K562 (cell line): ENCODE measurements around the gene SLC6A9. TPM values are rescaled to one million over a fixed set of nuclear protein-coding genes. Genes with fewer than 3 reads are reported as not detected.

Source experiments
- ATAC-seq: fragments of 200-7000 bp; cut with Tn5 transposase; 3 replicates; pipeline ENCODE4 v1.9.1; 2020; ENCODE audit warnings: moderate library complexity
- BruUV-seq: library from RNA; stranded (reverse); fragments of 400-500 nt; replicated peaks from 2 replicates; lab custom pipeline; 2021; lab: Mats Ljungman, UMichigan
- CTCF ChIA-PET: fragments of 300-600 bp; formaldehyde crosslinking; extraction: SDS; loops from one replicate; lab custom pipeline; 2021; ENCODE audit warnings: low intra/inter-chr PET ratio; lab: Yijun Ruan, JAX
- POLR2A ChIA-PET: fragments of 300-600, 350-650 bp; sonication (Branson Sonifier 250); formaldehyde crosslinking; extraction: SDS; loops from one replicate; lab custom pipeline; 2021; ENCODE audit warnings: antibody characterized with exemption, inconsistent platforms; lab: Yijun Ruan, JAX
- DNase-seq, 4 experiments: peaks; one replicate each; pipeline versions ENCODE4 v3.0.0 to v3.0.0-alpha.2; 2011 to 2018; ENCODE audit warnings: low spot score in 3 of 4, mixed read lengths in 3 of 4; ENCODE audit errors: extremely low read depth in 1 of 4
- FAIRE-seq: peaks from 2 replicates; lab custom pipeline; 2011; peaks lifted over from hg19 to GRCh38; lab: Jason Lieb, UNC
- H2AFZ ChIP-seq: 2 replicates; pipeline ENCODE4 v1.6.0; 2011; ENCODE audit warnings: low read depth, low read length, control low read depth, inconsistent platforms
- H3K27ac ChIP-seq: fragments of 200-600 bp; 3 replicates; pipeline ENCODE4 v1.8.0; 2011; ENCODE audit warnings: low read depth, mild to moderate bottlenecking, control low read depth, inconsistent platforms, low read length, moderate library complexity, mixed read lengths; ENCODE audit errors: extremely low read depth
- H3K27me3 ChIP-seq, 2 experiments: fragments of 300-600 bp in 1 of 2; 2 replicates in 1 of 2; 3 replicates in 1 of 2; pipeline versions ENCODE4 v1.6.0 to v1.8.0; 2011; ENCODE audit warnings: inconsistent platforms in 2 of 2, low read length in 2 of 2, mild to moderate bottlenecking in 1 of 2, mixed read lengths in 1 of 2, moderate library complexity in 1 of 2; ENCODE audit not compliant: control insufficient read depth in 2 of 2, insufficient read depth in 2 of 2
- H3K36me3 ChIP-seq: fragments of 300-600 bp; 3 replicates; pipeline ENCODE4 v1.8.0; 2011; ENCODE audit warnings: mild to moderate bottlenecking, low read length, inconsistent platforms; ENCODE audit not compliant: control insufficient read depth, insufficient read depth
- H3K4me1 ChIP-seq, 2 experiments: fragments of 200-600 bp in 1 of 2; replicated peaks in 1 of 2; 2 replicates in 1 of 2; 3 replicates in 1 of 2; pipeline versions ENCODE4 v1.5.1 to v1.8.0; 2011; ENCODE audit warnings: inconsistent platforms in 2 of 2, low read length in 2 of 2, mild to moderate bottlenecking in 1 of 2, mixed read lengths in 1 of 2, moderate library complexity in 1 of 2; ENCODE audit not compliant: control insufficient read depth in 2 of 2, insufficient read depth in 2 of 2
- H3K4me2 ChIP-seq: 2 replicates; pipeline ENCODE4 v1.6.1; 2011; ENCODE audit warnings: low read length, control low read depth, inconsistent platforms, mixed read lengths; ENCODE audit not compliant: insufficient read depth
- H3K4me3 ChIP-seq: fragments of 200-600 bp; sonication (generic), shearing (Covaris generic); 2 replicates; pipeline ENCODE4 v1.5.1; 2016; ENCODE audit warnings: control low read depth, inconsistent platforms
- H3K79me2 ChIP-seq: fragments of 200-600 bp; 3 replicates; pipeline ENCODE4 v1.8.0; 2011; ENCODE audit warnings: low read length, inconsistent platforms; ENCODE audit not compliant: control insufficient read depth, insufficient read depth
- H3K9ac ChIP-seq, 2 experiments: 2 replicates each; pipeline versions ENCODE4 v1.6.0 to v1.6.1; 2011; ENCODE audit warnings: low read depth in 2 of 2, low read length in 2 of 2, control low read depth in 1 of 2, inconsistent platforms in 1 of 2, mild to moderate bottlenecking in 1 of 2, mixed read lengths in 1 of 2; ENCODE audit not compliant: insufficient read depth in 1 of 2
- H3K9me1 ChIP-seq: one replicate; pipeline ENCODE4 v1.6.0; 2011; ENCODE audit warnings: inconsistent platforms, mild to moderate bottlenecking, low read length, moderate library complexity; ENCODE audit not compliant: control insufficient read depth, insufficient read depth
- H3K9me3 ChIP-seq: replicated peaks from 2 replicates; pipeline ENCODE4 v1.5.1; 2011; ENCODE audit warnings: low read depth, low read length, inconsistent platforms; ENCODE audit not compliant: control insufficient read depth, insufficient read depth
- H4K20me1 ChIP-seq: replicated peaks from 2 replicates; pipeline ENCODE4 v1.6.1; 2011; ENCODE audit warnings: low read length, inconsistent platforms, mixed read lengths; ENCODE audit not compliant: control insufficient read depth, insufficient read depth
- ARID4B ChIP-seq: sonication (generic); formaldehyde crosslinking; IDR thresholded peaks from 2 replicates; pipeline ENCODE4 v1.8.0; 2022; ENCODE audit warnings: mild to moderate bottlenecking, missing genetic modification reagents
- ATF3 ChIP-seq, 2 experiments: fragments of 450-650 bp in 1 of 2; sonication (generic) in 1 of 2; formaldehyde crosslinking in 1 of 2; IDR thresholded peaks in 1 of 2; conservative IDR thresholded peaks in 1 of 2; 2 replicates each; pipeline versions ENCODE4 v1.6.1 to v1.8.1; 2016 to 2023; ENCODE audit warnings: mild to moderate bottlenecking in 2 of 2, moderate library complexity in 2 of 2, inconsistent platforms in 1 of 2, missing genetic modification reagents in 1 of 2
- CEBPB ChIP-seq: fragments of 450-650 bp; IDR thresholded peaks from 2 replicates; pipeline ENCODE4 v1.6.1; 2016; ENCODE audit warnings: missing genetic modification characterization, missing compliant biosample characterization
- CEBPG ChIP-seq, 3 experiments: fragments of 200-800 bp in 1 of 3; sonication (Bioruptor generic) in 1 of 3; sonication (generic) in 1 of 3; formaldehyde crosslinking in 1 of 3; IDR thresholded peaks in 2 of 3; conservative IDR thresholded peaks in 1 of 3; 2 replicates each; pipeline versions ENCODE4 v1.6.1 to v1.8.0; 2016 to 2022; ENCODE audit warnings: missing compliant biosample characterization in 2 of 3, missing genetic modification characterization in 2 of 3, mild to moderate bottlenecking in 1 of 3, missing genetic modification reagents in 1 of 3
- CHD1 ChIP-seq: fragments of 200-600 bp; sonication (generic); IDR thresholded peaks from one replicate; pipeline ENCODE4 v1.6.1; 2012; ENCODE audit warnings: mild to moderate bottlenecking, moderate library complexity, low read length, inconsistent platforms
- FOXA3 ChIP-seq, 2 experiments: fragments of 450-650 bp in 1 of 2; sonication (generic) in 1 of 2; formaldehyde crosslinking; IDR thresholded peaks in 1 of 2; conservative IDR thresholded peaks in 1 of 2; 2 replicates each; pipeline versions ENCODE4 v1.4.0 to v1.8.0; 2020 to 2022; ENCODE audit warnings: mild to moderate bottlenecking in 2 of 2, missing genetic modification reagents in 1 of 2
- GABPB2 ChIP-seq: fragments of 250-450 bp; sonication (Bioruptor Pico); conservative IDR thresholded peaks from 2 replicates; pipeline ENCODE4 v1.5.1; 2021; ENCODE audit warnings: mild to moderate bottlenecking
- SRF ChIP-seq, 2 experiments: fragments of 250-450, 450-650 bp in 1 of 2; sonication (Bioruptor Pico) in 1 of 2; sonication (generic) in 1 of 2; formaldehyde crosslinking; IDR thresholded peaks; 2 replicates each; pipeline versions ENCODE4 v1.5.0 to v1.5.1; 2020 to 2022; ENCODE audit warnings: mild to moderate bottlenecking in 1 of 2, missing genetic modification reagents in 1 of 2
- ZNF644 ChIP-seq: fragments of 200-800 bp; sonication (Bioruptor generic); IDR thresholded peaks from 2 replicates; pipeline ENCODE4 v1.6.1; 2016; ENCODE audit warnings: low read depth, missing genetic modification characterization, missing compliant biosample characterization
- WGBS: fragments of 100-300 bp; shearing (Covaris generic); methylation state at CpG from one replicate; pipeline ENCODE4 v1.1.6; 2016; ENCODE audit warnings: low coverage, mixed read lengths; ENCODE audit not compliant: insufficient coverage; ENCODE audit errors: missing lambda C conversion rate; 5-methylcytosine and 5-hydroxymethylcytosine counted together
- in situ Hi-C: fragments of 300-500 bp; cut with MboI; formaldehyde crosslinking; loops from 4 replicates; pipeline ENCODE4 v1.15.0; 2018; ENCODE audit warnings: inconsistent platforms, mixed read lengths
- intact Hi-C: fragments of 100-400 bp; cut with micrococcal nuclease; formaldehyde crosslinking; loops from 2 replicates; pipeline ENCODE4 v1.14.2; 2022
- polyA plus RNA-seq, 8 experiments: library from polyadenylated mRNA; depleted of rRNA in 4 of 8; stranded (reverse) in 5 of 8; unstranded in 3 of 8; fragments of >200 nt; fragmentation: Nextera tagmentation in 2 of 8; fragmentation: Illumina TruSeq in 1 of 8; extraction: Ambion mirVana in 2 of 8; extraction: Trizol in 1 of 8; gene quantifications; 2 replicates each; pipeline versions ENCODE4 v1.2.1 to v1.2.3, GENCODE V29; 2011 to 2014; ENCODE audit warnings: inconsistent platforms in 1 of 8, missing spikeins in 1 of 8
- total RNA-seq, 7 experiments: library from RNA; depleted of rRNA in 6 of 7; stranded (reverse); fragments of >200 nt in 6 of 7; fragmentation: Illumina TruSeq in 2 of 7; extraction: Trizol in 2 of 7; gene quantifications; 2 replicates each; pipeline versions ENCODE4 v1.2.1 to v1.2.3, GENCODE V29; 2011 to 2021; ENCODE audit warnings: low replicate concordance in 1 of 7

The SLC6A9 gene
- total and polyA plus RNA-seq, 9 of the 15 experiments (the other 6 are each of a cell fraction or from before 2014, with no cell fraction given), result 0.17 to 18.7 (median 2.9) TPM

GRCh38 chr1:43978264-43978550, 53.1 kb downstream of the SLC6A9 start:
- H3K9ac ChIP-seq, result peak overlapping the region; percentile 62 to 97; a peak in 3 of 4 replicates
- H3K9me3 ChIP-seq, result no peaks in the 10 kb centered on the region
- peaks cover 21% of the 10 kb centered on the region for H3K9me1 ChIP-seq
- WGBS, result 64% methylated on average over 5 of the region's 5 CpGs
- CTCF ChIA-PET, result no interaction called here
- TF ChIP-seq ZNF644 (no peak), FOXA3 (CRISPR knock-in tag; conservative IDR thresholded peaks at IDR 0.05 in 1 of 2, IDR thresholded peaks at IDR 0.05 in 1 of 2) (0 out of 4 replicates have a peak, but pooled peaks of 1 of the 2 experiments have one; percentile 17), ATF3 (IDR thresholded peaks at IDR 0.05) (peak; percentile 50), ATF3 (CRISPR knock-in tag; conservative IDR thresholded peaks at IDR 0.05) (no peak), ARID4B (CRISPR knock-in tag) (peak; percentile 57; the same call in 1 of the 2 replicates), CEBPG (CRISPR knock-in tag; IDR thresholded peaks at IDR 0.05) (peak; percentile 60; the same call in 1 of the 2 replicates), CEBPG (tag; conservative IDR thresholded peaks at IDR 0.05 in 1 of 2, IDR thresholded peaks at IDR 0.05 in 1 of 2) (no peak), CHD1 (peak; percentile 7), GABPB2 (CRISPR knock-in tag) (0 out of 2 replicates have a peak, but pooled peaks have one; percentile 47), SRF (CRISPR knock-in tag; IDR thresholded peaks at IDR 0.05) (no peak), CEBPB (peak; percentile 80)
- peaks cover 65% of the 10 kb centered on the region for H3K36me3 ChIP-seq
- intact Hi-C loops, result no loop called here
- peak overlapping the region; percentile 79 for H3K4me2 ChIP-seq
- peaks cover 81% of the 10 kb centered on the region for H3K79me2 ChIP-seq
- DNase-seq (no peak), ATAC-seq (no peak), FAIRE-seq (no peak)
- H4K20me1 ChIP-seq, result peaks cover 33% of the 10 kb centered on the region
- POLR2A ChIA-PET, result interaction anchor here (0.6 to 1.8 kb wide), 9 partner anchors 11 to 654 kb away, joined by 3 to 10 read pairs (median 3); partner anchors contain the start of gene CCDC24
- no peak overlapping the region for H2AFZ ChIP-seq
- in situ Hi-C loops, result no loop called here
- no TSS peak for BruUV-seq
- H3K27me3 ChIP-seq, result no peaks in the 10 kb centered on the region
- H3K27ac ChIP-seq, result peak overlapping the region; percentile 54; the same call in 1 of the 3 replicates
- H3K4me1 ChIP-seq, result peaks cover 52 to 86% of the 10 kb centered on the region in 2 experiments
- H3K4me3 ChIP-seq, result peak overlapping the region; percentile 58
